Ishikawa (cell line): ENCODE data around the gene ARHGAP44.

Experiments
- CEBPB ChIP-seq: IDR thresholded peaks from 2 replicates; pipeline ENCODE4 v1.6.1; 2012
- CREB1 ChIP-seq: IDR thresholded peaks from 2 replicates; pipeline ENCODE4 v1.6.1; 2012; ENCODE audit warnings: low read depth
- EGR1 ChIP-seq: IDR thresholded peaks from 2 replicates; pipeline ENCODE4 v1.6.1; 2012
- EP300 ChIP-seq: IDR thresholded peaks from 2 replicates; pipeline ENCODE4 v1.6.1; 2012; ENCODE audit warnings: borderline replicate concordance
- FOXM1 ChIP-seq: IDR thresholded peaks from 2 replicates; pipeline ENCODE4 v1.6.1; 2012; ENCODE audit warnings: low read depth, borderline replicate concordance
- MAX ChIP-seq: IDR thresholded peaks from 2 replicates; pipeline ENCODE4 v1.6.1; 2012
- NFIC ChIP-seq: IDR thresholded peaks from 2 replicates; pipeline ENCODE4 v1.6.1; 2012
- RAD21 ChIP-seq: IDR thresholded peaks from 2 replicates; pipeline ENCODE4 v1.6.1; 2012; ENCODE audit warnings: low read depth
- REST ChIP-seq: IDR thresholded peaks from 2 replicates; pipeline ENCODE4 v1.6.1; 2012; ENCODE audit warnings: low read depth, mild to moderate bottlenecking
- TAF1 ChIP-seq: IDR thresholded peaks from 2 replicates; pipeline ENCODE4 v1.6.1; 2012; ENCODE audit warnings: low read depth, mild to moderate bottlenecking
- TCF12 ChIP-seq: IDR thresholded peaks from 2 replicates; pipeline ENCODE4 v1.6.1; 2012; ENCODE audit warnings: low read depth
- TEAD4 ChIP-seq: IDR thresholded peaks from 2 replicates; pipeline ENCODE4 v1.6.1; 2012
- USF1 ChIP-seq: IDR thresholded peaks from 2 replicates; pipeline ENCODE4 v1.6.1; 2012
- YY1 ChIP-seq: IDR thresholded peaks from 2 replicates; pipeline ENCODE4 v1.6.1; 2012; ENCODE audit warnings: low read depth
- ZBTB7A ChIP-seq: IDR thresholded peaks from 2 replicates; pipeline ENCODE4 v1.6.1; 2012; ENCODE audit warnings: low read depth

Gene ARHGAP44

GRCh38 chr17:12821376-12821940 is 32.2 kb downstream of the ARHGAP44 start:
- TF ChIP-seq TCF12: no peak
- TF ChIP-seq CREB1: no peak
- no peak for TF ChIP-seq FOXM1
- TF ChIP-seq USF1: no peak
- no peak for TF ChIP-seq NFIC
- no peak for TF ChIP-seq TEAD4
- TF ChIP-seq RAD21: no peak
- TF ChIP-seq EGR1: no peak
- no peak for TF ChIP-seq YY1
- TF ChIP-seq REST: no peak
- TF ChIP-seq CEBPB: no peak
- no peak for TF ChIP-seq ZBTB7A
- no peak for TF ChIP-seq TAF1

DNA sequence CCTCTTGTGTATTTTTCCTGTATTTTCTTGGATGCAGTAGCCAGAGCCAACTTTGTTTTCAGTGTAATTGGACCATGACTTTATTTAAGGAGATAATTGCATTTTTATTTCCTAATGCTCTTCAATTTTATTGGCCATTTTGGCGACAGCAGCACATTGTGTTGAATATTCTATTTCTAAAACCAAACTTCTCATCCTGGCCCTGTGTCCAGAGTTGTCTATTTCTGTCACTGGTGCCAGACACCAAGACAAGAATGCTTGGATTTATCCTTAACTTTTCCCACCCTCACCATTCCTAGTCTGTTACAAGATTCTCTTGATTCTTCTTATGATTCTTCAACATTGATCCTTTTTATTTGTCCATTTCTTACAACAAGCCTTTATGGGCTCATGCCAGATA is 37.1 kb downstream of the ARHGAP44 start:
- no peak for TF ChIP-seq TCF12
- no peak for TF ChIP-seq YY1
- no peak for TF ChIP-seq CEBPB
- TF ChIP-seq ZBTB7A: no peak
- TF ChIP-seq MAX: no peak
- no peak for TF ChIP-seq FOXM1
- TF ChIP-seq TEAD4: no peak
- TF ChIP-seq CREB1: no peak
- no peak for TF ChIP-seq RAD21
- no peak for TF ChIP-seq EP300

GRCh38 chr17:12830777-12831247 is 41.5 kb downstream of the ARHGAP44 start:
- TF ChIP-seq USF1 (no peak), RAD21 (no peak), EGR1 (no peak), REST (no peak), TEAD4 (no peak)

DNA sequence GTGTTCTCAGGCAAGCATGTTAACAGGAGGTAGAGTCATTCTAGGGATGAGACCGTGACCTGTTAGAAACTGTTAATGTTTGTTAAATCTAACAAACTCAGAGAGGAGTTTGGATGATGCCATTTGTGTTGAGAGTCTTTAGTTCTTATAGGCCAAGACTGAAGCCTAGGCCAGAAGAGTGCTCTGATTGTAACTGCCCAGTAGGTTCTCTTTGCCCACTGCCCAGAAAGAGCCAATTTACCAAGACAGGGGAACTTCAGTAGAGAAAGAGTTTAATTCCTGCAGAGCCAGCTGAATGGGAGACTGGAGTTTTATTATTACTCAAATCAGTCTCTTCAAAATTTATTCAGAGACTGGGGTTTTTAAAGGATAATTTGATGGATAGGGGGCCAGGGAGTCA is 42.5 kb downstream of the ARHGAP44 start:
- TF ChIP-seq MAX (no peak), CEBPB (no peak), USF1 (no peak), TCF12 (no peak), NFIC (no peak), CREB1 (no peak), ZBTB7A (no peak), YY1 (no peak), TEAD4 (no peak), TAF1 (no peak), EGR1 (no peak), FOXM1 (no peak), EP300 (no peak)

GRCh38 chr17:12839042-12839441 is 49.7 kb downstream of the ARHGAP44 start:
- TF ChIP-seq EGR1 (no peak), NFIC (no peak), REST (no peak), ZBTB7A (no peak), CREB1 (no peak), CEBPB (no peak), MAX (no peak), TEAD4 (no peak), RAD21 (no peak)
